SK-N-MC (cell line): ENCODE data around the gene USB1.

Experiments
- EZH2 ChIP-seq: fragments of 200-600 bp; sonication (generic); IDR thresholded peaks from one replicate; pipeline ENCODE4 v1.6.1; 2017; ENCODE audit warnings: antibody characterized with exemption
- POLR2AphosphoS5 ChIP-seq: IDR thresholded peaks from 2 replicates; pipeline ENCODE4 v1.6.1; 2012; ENCODE audit warnings: mild to moderate bottlenecking, low read depth, low read length, borderline replicate concordance

DNA sequence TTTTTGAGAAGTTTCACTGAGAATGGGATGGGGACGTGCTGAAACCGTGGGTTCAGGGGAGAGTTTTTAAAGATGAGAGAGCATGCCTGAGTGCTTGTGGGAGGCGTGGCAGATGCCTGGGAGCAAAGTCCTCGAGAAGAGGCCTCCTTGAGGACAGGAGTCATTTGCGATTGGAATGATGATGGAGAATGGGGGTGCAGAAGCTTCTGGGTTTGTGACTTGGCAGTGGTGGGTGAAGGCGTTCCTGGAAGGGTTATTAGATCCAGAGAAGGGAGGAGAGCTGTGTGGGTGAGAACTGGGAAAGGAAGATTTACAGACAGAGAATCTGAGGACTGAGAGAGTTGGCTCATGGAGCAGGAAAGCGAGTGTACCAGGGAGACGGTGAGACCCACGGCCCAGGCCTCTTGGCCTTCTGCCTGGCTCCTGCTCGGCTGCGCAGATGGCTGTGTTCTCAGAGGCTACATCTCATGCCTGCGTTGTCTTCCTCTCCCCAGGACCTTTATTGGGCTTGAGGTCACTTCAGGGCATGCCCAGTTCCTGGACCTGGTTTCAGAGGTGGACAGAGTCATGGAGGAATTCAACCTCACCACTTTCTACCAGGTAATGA, 15.7 kb downstream of the USB1 start:
- TF ChIP-seq POLR2AphosphoS5: no peak
- TF ChIP-seq EZH2: no peak
